Breast epithelium (tissue), 3 donors: Measurements from ENCODE around the gene FHIT.

Experiments used
- POLR2A ChIP-seq: fragments of 450-650 bp; IDR thresholded peaks from one replicate; pipeline ENCODE4 v1.6.1; 2016; ENCODE audit warnings: antibody characterized with exemption, mild to moderate bottlenecking, moderate library complexity
- POLR2AphosphoS5 ChIP-seq, 3 donors: sonication (generic); formaldehyde crosslinking; IDR thresholded peaks; one replicate each; pipeline ENCODE4 v1.6.1; 2017; ENCODE audit warnings: antibody characterized with exemption in 3 of 3
- TF ChIP-seq, protein P1 (sequence below), 3 donors: fragments of 450-650 bp; IDR thresholded peaks; one replicate each; pipeline ENCODE4 v1.5.1; 2016 to 2017; ENCODE audit warnings: antibody characterized with exemption in 3 of 3, mild to moderate bottlenecking in 3 of 3, moderate library complexity in 3 of 3

GRCh38 chr3:60344340-60344739, 906.9 kb downstream of the FHIT start:
- TF ChIP-seq, protein P1, sequence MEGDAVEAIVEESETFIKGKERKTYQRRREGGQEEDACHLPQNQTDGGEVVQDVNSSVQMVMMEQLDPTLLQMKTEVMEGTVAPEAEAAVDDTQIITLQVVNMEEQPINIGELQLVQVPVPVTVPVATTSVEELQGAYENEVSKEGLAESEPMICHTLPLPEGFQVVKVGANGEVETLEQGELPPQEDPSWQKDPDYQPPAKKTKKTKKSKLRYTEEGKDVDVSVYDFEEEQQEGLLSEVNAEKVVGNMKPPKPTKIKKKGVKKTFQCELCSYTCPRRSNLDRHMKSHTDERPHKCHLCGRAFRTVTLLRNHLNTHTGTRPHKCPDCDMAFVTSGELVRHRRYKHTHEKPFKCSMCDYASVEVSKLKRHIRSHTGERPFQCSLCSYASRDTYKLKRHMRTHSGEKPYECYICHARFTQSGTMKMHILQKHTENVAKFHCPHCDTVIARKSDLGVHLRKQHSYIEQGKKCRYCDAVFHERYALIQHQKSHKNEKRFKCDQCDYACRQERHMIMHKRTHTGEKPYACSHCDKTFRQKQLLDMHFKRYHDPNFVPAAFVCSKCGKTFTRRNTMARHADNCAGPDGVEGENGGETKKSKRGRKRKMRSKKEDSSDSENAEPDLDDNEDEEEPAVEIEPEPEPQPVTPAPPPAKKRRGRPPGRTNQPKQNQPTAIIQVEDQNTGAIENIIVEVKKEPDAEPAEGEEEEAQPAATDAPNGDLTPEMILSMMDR (IDR thresholded peaks at IDR 0.05), result no peak
- TF ChIP-seq POLR2A, result no peak
- TF ChIP-seq POLR2AphosphoS5 (IDR thresholded peaks at IDR 0.05), result no peak
